ENCODE measurements around the gene ARHGAP15. TPM values are rescaled to one million over a fixed set of nuclear protein-coding genes. Genes with fewer than 3 reads are reported as not detected.

ARHGAP15 gene
- total RNA-seq, 2 donors from 2014 or later = 0.41 to 4.3 TPM

- Histone ChIP-seq H3K4me3 (no peak overlapping the region), H3K36me3 (no peaks in the 10 kb centered on the region), H3K4me1 (replicated peaks) (no peaks in the 10 kb centered on the region), H3K27me3 (replicated peaks; ENCODE audit: insufficient read depth) (no peaks in the 10 kb centered on the region), H3K27ac (no peak overlapping the region), H3K9me3 (no peaks in the 10 kb centered on the region)
- 34% methylated on average over 2 of the region's 2 CpGs for WGBS
- intact Hi-C loops (cut with DNase I) = no loop called here
- TF ChIP-seq CTCF (IDR thresholded peaks at IDR 0.05) = no peak
- no peak for TF ChIP-seq POLR2AphosphoS5 (IDR thresholded peaks at IDR 0.05)
- no peak for TF ChIP-seq POLR2A (IDR thresholded peaks at IDR 0.05)
- DNase-seq (ENCODE audit: low spot score) = no peak
Measured at GRCh38 chr2:143700865-143701264, 571.6 kb downstream of the ARHGAP15 start.

- Histone ChIP-seq H3K27ac (no peak overlapping the region), H3K36me3 (no peaks in the 10 kb centered on the region), H3K9me3 (no peaks in the 10 kb centered on the region), H3K4me3 (no peak overlapping the region), H3K4me1 (replicated peaks) (no peaks in the 10 kb centered on the region), H3K27me3 (replicated peaks; ENCODE audit: insufficient read depth) (no peaks in the 10 kb centered on the region)
- intact Hi-C loops (cut with DNase I) = no loop called here
- 97% methylated on average over 1 of the region's 1 CpG for WGBS
- DNase-seq (ENCODE audit: low spot score) = no peak
- TF ChIP-seq POLR2A (IDR thresholded peaks at IDR 0.05) (no peak), POLR2AphosphoS5 (IDR thresholded peaks at IDR 0.05) (no peak)
Measured at GRCh38 chr2:143701785-143702184, 572.6 kb downstream of the ARHGAP15 start.

- no peak overlapping the region for H3K27ac ChIP-seq
- H3K36me3 ChIP-seq = no peaks in the 10 kb centered on the region
- no peak for DNase-seq (ENCODE audit: low spot score)
- H3K4me1 ChIP-seq (replicated peaks) = no peaks in the 10 kb centered on the region
- no peaks in the 10 kb centered on the region for H3K9me3 ChIP-seq
- H3K27me3 ChIP-seq (replicated peaks; ENCODE audit: insufficient read depth) = no peaks in the 10 kb centered on the region
- TF ChIP-seq CTCF (IDR thresholded peaks at IDR 0.05) (no peak), POLR2AphosphoS5 (IDR thresholded peaks at IDR 0.05) (no peak), POLR2A (IDR thresholded peaks at IDR 0.05) (no peak)
- WGBS = 32% methylated on average over 1 of the region's 1 CpG
- H3K4me3 ChIP-seq = no peak overlapping the region
- intact Hi-C loops (cut with DNase I) = no loop called here
Measured at GRCh38 chr2:143702931-143703330, 573.7 kb downstream of the ARHGAP15 start.

- H3K27me3 ChIP-seq (replicated peaks; ENCODE audit: insufficient read depth) = no peaks in the 10 kb centered on the region
- TF ChIP-seq CTCF (IDR thresholded peaks at IDR 0.05) (no peak), POLR2A (IDR thresholded peaks at IDR 0.05) (no peak), POLR2AphosphoS5 (IDR thresholded peaks at IDR 0.05) (no peak)
- intact Hi-C loops (cut with DNase I) = no loop called here
- no peak overlapping the region for H3K4me3 ChIP-seq
- no peak for DNase-seq (ENCODE audit: low spot score)
- H3K36me3 ChIP-seq = no peaks in the 10 kb centered on the region
- H3K27ac ChIP-seq = no peak overlapping the region
- 93% methylated on average over 3 of the region's 3 CpGs for WGBS
- H3K9me3 ChIP-seq = no peaks in the 10 kb centered on the region
- H3K4me1 ChIP-seq (replicated peaks) = no peaks in the 10 kb centered on the region
Measured at GRCh38 chr2:143704451-143705106, 575.4 kb downstream of the ARHGAP15 start.

GRCh38 chr2:143705108-143705707 is 576.0 kb downstream of the ARHGAP15 start:
- DNase-seq (ENCODE audit: low spot score) = no peak
- no peaks in the 10 kb centered on the region for H3K27me3 ChIP-seq (replicated peaks; ENCODE audit: insufficient read depth)
- no peaks in the 10 kb centered on the region for H3K4me1 ChIP-seq (replicated peaks)
- 44% methylated on average over 6 of the region's 6 CpGs for WGBS
- no peak overlapping the region for H3K4me3 ChIP-seq
- intact Hi-C loops (cut with DNase I) = no loop called here
- H3K36me3 ChIP-seq = no peaks in the 10 kb centered on the region
- no peak overlapping the region for H3K27ac ChIP-seq
- no peaks in the 10 kb centered on the region for H3K9me3 ChIP-seq
- TF ChIP-seq POLR2AphosphoS5 (IDR thresholded peaks at IDR 0.05) = no peak
- TF ChIP-seq POLR2A (IDR thresholded peaks at IDR 0.05) = no peak
- no peak for TF ChIP-seq CTCF (IDR thresholded peaks at IDR 0.05)
